Progenitor cell of endocrine pancreas (in vitro differentiated cells): ENCODE results near the gene ZNF148. TPM values are rescaled to one million over a fixed set of nuclear protein-coding genes. Genes with fewer than 3 reads are reported as not detected.
"Not testable (repeated sequence)": the region's sequence is repeated elsewhere in the genome, so short reads cannot be mapped to it uniquely, and the experiment has no call there.

Source experiments
- DNase-seq: peaks from one replicate; pipeline ENCODE4 v3.0.0; 2021; ENCODE audit warnings: low spot score; ENCODE audit not compliant: unreplicated experiment
- H3K27ac Mint-ChIP-seq: 2 replicates; pipeline ENCODE4 v1.8.0; 2021; ENCODE audit warnings: mild to moderate bottlenecking, moderate library complexity, mixed read lengths
- H3K27me3 Mint-ChIP-seq: 2 replicates; pipeline ENCODE4 v1.8.0; 2021; ENCODE audit warnings: mixed read lengths
- H3K36me3 Mint-ChIP-seq: 2 replicates; pipeline ENCODE4 v1.8.0; 2022; ENCODE audit warnings: mixed read lengths; ENCODE audit not compliant: insufficient read depth
- H3K4me1 Mint-ChIP-seq: 2 replicates; pipeline ENCODE4 v1.8.0; 2021; ENCODE audit warnings: low read depth, mixed read lengths
- H3K4me3 Mint-ChIP-seq: 2 replicates; pipeline ENCODE4 v1.8.0; 2021; ENCODE audit warnings: low read depth, mild to moderate bottlenecking, moderate library complexity, mixed read lengths
- H3K9me3 Mint-ChIP-seq: 2 replicates; pipeline ENCODE4 v1.8.0; 2021; ENCODE audit warnings: low read depth, mixed read lengths
- total RNA-seq: library from RNA; stranded (reverse); gene quantifications from 2 replicates; pipeline ENCODE4 v1.2.1, GENCODE V29; 2021
- TF ChIP-seq, protein P1 (sequence below): fragments of 200-600 bp; sonication (generic); IDR thresholded peaks from one replicate; pipeline ENCODE4 v1.5.0; 2021; ENCODE audit warnings: antibody characterized with exemption, mild to moderate bottlenecking; ENCODE audit not compliant: unreplicated experiment

ZNF148 gene
- total RNA-seq, 1 donor from 2014 or later = 48.6 TPM

- Mint-ChIP-seq H3K4me3 (no peak overlapping the region), H3K36me3 (peaks cover 47% of the 10 kb centered on the region), H3K27ac (peak overlapping the region; percentile 72)
Measured at GRCh38 chr3:125349055-125349454, 26.1 kb downstream of the ZNF148 start.

GRCh38 chr3:125343367-125343766 lies 31.8 kb downstream of the ZNF148 start:
- DNase-seq, H3K27ac Mint-ChIP-seq, H3K27me3 Mint-ChIP-seq, H3K4me3 Mint-ChIP-seq, H3K4me1 Mint-ChIP-seq: not testable (repeated sequence)
- peaks cover 52% of the 10 kb centered on the region for H3K9me3 Mint-ChIP-seq
- H3K36me3 Mint-ChIP-seq = peaks cover 52% of the 10 kb centered on the region

More at GRCh38 chr3:125349055-125349454, 26.1 kb downstream of the ZNF148 start:
- Mint-ChIP-seq H3K4me1 (peaks cover 8% of the 10 kb centered on the region), H3K27me3 (no peaks in the 10 kb centered on the region), H3K9me3 (peaks cover 42% of the 10 kb centered on the region)
- no peak for DNase-seq
- TF ChIP-seq, protein P1, sequence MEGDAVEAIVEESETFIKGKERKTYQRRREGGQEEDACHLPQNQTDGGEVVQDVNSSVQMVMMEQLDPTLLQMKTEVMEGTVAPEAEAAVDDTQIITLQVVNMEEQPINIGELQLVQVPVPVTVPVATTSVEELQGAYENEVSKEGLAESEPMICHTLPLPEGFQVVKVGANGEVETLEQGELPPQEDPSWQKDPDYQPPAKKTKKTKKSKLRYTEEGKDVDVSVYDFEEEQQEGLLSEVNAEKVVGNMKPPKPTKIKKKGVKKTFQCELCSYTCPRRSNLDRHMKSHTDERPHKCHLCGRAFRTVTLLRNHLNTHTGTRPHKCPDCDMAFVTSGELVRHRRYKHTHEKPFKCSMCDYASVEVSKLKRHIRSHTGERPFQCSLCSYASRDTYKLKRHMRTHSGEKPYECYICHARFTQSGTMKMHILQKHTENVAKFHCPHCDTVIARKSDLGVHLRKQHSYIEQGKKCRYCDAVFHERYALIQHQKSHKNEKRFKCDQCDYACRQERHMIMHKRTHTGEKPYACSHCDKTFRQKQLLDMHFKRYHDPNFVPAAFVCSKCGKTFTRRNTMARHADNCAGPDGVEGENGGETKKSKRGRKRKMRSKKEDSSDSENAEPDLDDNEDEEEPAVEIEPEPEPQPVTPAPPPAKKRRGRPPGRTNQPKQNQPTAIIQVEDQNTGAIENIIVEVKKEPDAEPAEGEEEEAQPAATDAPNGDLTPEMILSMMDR = no peak

GRCh38 chr3:125340121-125340520 lies 35.0 kb downstream of the ZNF148 start:
- Mint-ChIP-seq H3K27ac (no peak overlapping the region), H3K27me3 (no peaks in the 10 kb centered on the region), H3K4me1 (peaks cover 7% of the 10 kb centered on the region), H3K36me3 (peaks cover 38% of the 10 kb centered on the region), H3K9me3 (peaks cover 35% of the 10 kb centered on the region), H3K4me3 (no peak overlapping the region)
- TF ChIP-seq, protein P1 = no peak
- no peak for DNase-seq

GRCh38 chr3:125337506-125337905 lies 37.6 kb downstream of the ZNF148 start:
- no peaks in the 10 kb centered on the region for H3K27me3 Mint-ChIP-seq
- no peak for DNase-seq
- H3K4me3 Mint-ChIP-seq = no peak overlapping the region
- H3K9me3 Mint-ChIP-seq = peaks cover 28% of the 10 kb centered on the region
- peaks cover 24% of the 10 kb centered on the region for H3K36me3 Mint-ChIP-seq
- H3K27ac Mint-ChIP-seq = no peak overlapping the region
- peaks cover 7% of the 10 kb centered on the region for H3K4me1 Mint-ChIP-seq
- TF ChIP-seq, protein P1 = no peak

DNA sequence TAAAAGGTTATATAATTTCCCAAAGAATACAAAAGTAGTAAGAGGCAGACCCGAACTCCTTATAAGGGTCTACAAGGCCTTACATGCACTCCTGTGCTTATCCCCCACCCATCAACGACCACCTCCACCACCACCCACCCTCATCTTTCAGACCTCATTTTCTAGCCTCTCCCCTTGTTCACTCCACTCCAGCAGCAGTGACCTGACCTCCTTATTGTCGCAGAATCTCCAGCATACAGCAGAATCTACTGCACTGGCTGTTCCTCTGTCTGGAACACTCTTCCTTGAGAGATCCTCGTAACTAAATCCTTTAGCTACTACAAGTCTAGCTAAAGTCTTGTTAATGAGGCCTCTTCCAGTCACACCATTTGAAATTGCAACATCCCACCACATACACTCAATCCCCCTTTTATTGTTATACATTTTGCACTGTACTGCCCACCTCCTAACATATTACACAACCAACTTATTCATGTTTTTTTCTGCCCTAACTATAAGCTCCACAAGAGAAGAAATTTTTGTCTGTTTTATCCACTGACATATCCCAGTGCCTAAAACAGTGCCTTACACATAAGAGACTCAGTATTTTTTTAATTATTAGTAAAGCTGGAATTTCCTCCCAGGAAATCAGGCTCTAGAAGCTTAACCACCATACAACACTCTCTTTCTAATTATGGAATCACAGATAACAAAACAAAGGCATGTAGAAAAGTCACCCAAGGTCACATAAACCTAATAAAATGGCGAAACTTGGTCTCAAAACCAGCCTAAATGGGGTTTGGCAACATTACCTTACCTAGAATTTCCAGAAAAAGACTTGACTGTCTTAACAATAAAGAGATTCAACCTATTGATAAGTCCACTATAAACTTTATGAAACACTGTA lies 40.2 kb downstream of the ZNF148 start:
- no peak overlapping the region for H3K27ac Mint-ChIP-seq
- no peak for DNase-seq
- H3K36me3 Mint-ChIP-seq = peaks cover 15% of the 10 kb centered on the region
- H3K9me3 Mint-ChIP-seq = peaks cover 19% of the 10 kb centered on the region
- H3K4me3 Mint-ChIP-seq = no peak overlapping the region
- TF ChIP-seq, protein P1 = no peak
- H3K4me1 Mint-ChIP-seq = peaks cover 9% of the 10 kb centered on the region
- no peaks in the 10 kb centered on the region for H3K27me3 Mint-ChIP-seq

- Mint-ChIP-seq H3K4me1 (peaks cover 7% of the 10 kb centered on the region), H3K27me3 (no peaks in the 10 kb centered on the region), H3K36me3 (peaks cover 9% of the 10 kb centered on the region), H3K9me3 (peaks cover 12% of the 10 kb centered on the region), H3K27ac (no peak overlapping the region), H3K4me3 (no peak overlapping the region)
- no peak for DNase-seq
- TF ChIP-seq, protein P1 = no peak
Measured at GRCh38 chr3:125332504-125332903, 42.6 kb downstream of the ZNF148 start.
